Right lobe of liver (tissue), 4 donors: Measurements from ENCODE around the gene HP1BP3.

Source experiments
- CTCF ChIP-seq, 4 donors: fragments of 200-600 bp in 3 of 4; fragments of 450-650 bp in 1 of 4; IDR thresholded peaks; one replicate each; pipeline versions ENCODE4 v1.5.1 to v1.8.0; 2016 to 2022; ENCODE audit warnings: antibody characterized with exemption in 4 of 4, mild to moderate bottlenecking in 2 of 4
- POLR2A ChIP-seq: fragments of 450-650 bp; IDR thresholded peaks from one replicate; pipeline ENCODE4 v1.6.1; 2017; ENCODE audit warnings: antibody characterized with exemption, mild to moderate bottlenecking
- donor health status: DM: no; HTN: no; CAD: no.
- donor health status: DM: no; HTN: no; CAD: no.
- donor health status: DM: no; HTN: yes; CAD: no.

GRCh38 chr1:20792196-20792595, 5.1 kb upstream of the HP1BP3 start:
- TF ChIP-seq CTCF (IDR thresholded peaks at IDR 0.05) (no peak), POLR2A (no peak)
